Measurements from ENCODE around the gene USP44. TPM values are rescaled to one million over a fixed set of nuclear protein-coding genes. Genes with fewer than 3 reads are reported as not detected.
A peak's percentile ranks its signal among the peaks of the same experiment; 100 is the strongest.
"Not testable (repeated sequence)": the region's sequence is repeated elsewhere in the genome, so short reads cannot be mapped to it uniquely, and the experiment has no call there.

Gene USP44
- polyA plus RNA-seq, 1 of the 3 experiments (the other 2 are of a cell fraction): 0.07 TPM

DNA sequence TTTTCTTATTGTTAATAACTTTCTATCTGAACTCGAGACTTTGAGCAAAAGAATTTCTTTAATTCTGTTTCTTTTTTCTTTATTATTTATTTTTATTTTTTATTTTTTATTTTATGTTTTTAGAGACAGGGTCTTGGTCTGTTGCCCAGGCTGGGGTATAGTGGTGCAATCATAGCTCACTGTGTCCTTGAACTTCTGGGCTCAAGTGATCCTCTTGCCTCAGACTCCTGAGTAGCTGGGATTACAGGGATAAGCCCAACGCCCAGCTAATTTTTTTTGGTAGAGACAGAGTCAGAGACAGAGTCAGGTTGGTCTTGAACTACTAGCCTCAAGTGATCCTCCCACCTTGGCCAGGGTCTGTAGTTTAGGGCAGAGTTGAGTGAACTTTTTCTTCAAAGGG is 58.8 kb downstream of the USP44 start:
- ChIA-PET CTCF (interaction anchor here (0.6 kb wide), 1 partner anchor 716 kb away, joined by 3 read pairs; no protein-coding TSS in a partner anchor), POLR2A (no interaction called here)
- TF ChIP-seq IRF3 (IDR thresholded peaks at IDR 0.05; ENCODE audit: low read depth, low read length) (no peak), MAX (IDR thresholded peaks at IDR 0.05; ENCODE audit: low read depth) (no peak)
- H3K79me2 ChIP-seq (ENCODE audit: insufficient read depth): peaks cover 37% of the 10 kb centered on the region
- H2AFZ ChIP-seq (ENCODE audit: low read depth): no peak overlapping the region
- H3K36me3 ChIP-seq (replicated peaks in 1 of 2; ENCODE audit: control insufficient read depth in 1 of 2, insufficient read depth in 2 of 2, low read length in 1 of 2): peaks cover 50 to 79% of the 10 kb centered on the region in 2 experiments
- no peak for DNase-seq
- no peaks in the 10 kb centered on the region for H3K4me1 ChIP-seq (ENCODE audit: control insufficient read depth in 1 of 2, insufficient read depth in 2 of 2, low read depth in 1 of 2, low read length in 1 of 2)
- no peak overlapping the region for H3K27ac ChIP-seq (ENCODE audit: low read depth in 2 of 2, low read length in 1 of 2)
- no peak overlapping the region for H3K4me3 ChIP-seq (ENCODE audit: low read depth in 2 of 2, low read length in 1 of 2)
- no peaks in the 10 kb centered on the region for H3K27me3 ChIP-seq (ENCODE audit: insufficient read depth)
- no peaks in the 10 kb centered on the region for H3K9me3 ChIP-seq
- H3K9ac ChIP-seq: no peak overlapping the region
- H4K20me1 ChIP-seq (ENCODE audit: insufficient read depth): no peaks in the 10 kb centered on the region
- H3F3A ChIP-seq (replicated peaks; ENCODE audit: insufficient read depth): peaks cover 18% of the 10 kb centered on the region
- no peak overlapping the region for H3K4me2 ChIP-seq
- 100% methylated on average over 2 of the region's 2 CpGs for WGBS (ENCODE audit: low lambda C conversion rate)
- no peaks in the 10 kb centered on the region for H3K9me2 ChIP-seq

- no peak overlapping the region for H3K9ac ChIP-seq
- ChIA-PET CTCF (no interaction called here), POLR2A (no interaction called here)
- H3K27ac ChIP-seq (ENCODE audit: low read depth in 2 of 2, low read length in 1 of 2): no peak overlapping the region
- no peak for DNase-seq
- no peaks in the 10 kb centered on the region for H3K27me3 ChIP-seq (ENCODE audit: insufficient read depth)
- H3K9me3 ChIP-seq: no peaks in the 10 kb centered on the region
- H3K79me2 ChIP-seq (ENCODE audit: insufficient read depth): peaks cover 69% of the 10 kb centered on the region
- WGBS (ENCODE audit: low lambda C conversion rate): 74% methylated on average over 2 of the region's 2 CpGs
- no peak overlapping the region for H3K4me3 ChIP-seq (ENCODE audit: low read depth in 2 of 2, low read length in 1 of 2)
- peaks cover 0 to 10% of the 10 kb centered on the region in 2 experiments; a peak in 2 of 4 replicates for H3K4me1 ChIP-seq (ENCODE audit: control insufficient read depth in 1 of 2, insufficient read depth in 2 of 2, low read depth in 1 of 2, low read length in 1 of 2)
- no peaks in the 10 kb centered on the region for H3K9me2 ChIP-seq
- H3K36me3 ChIP-seq (replicated peaks in 1 of 2; ENCODE audit: control insufficient read depth in 1 of 2, insufficient read depth in 2 of 2, low read length in 1 of 2): peaks cover 34 to 59% of the 10 kb centered on the region in 2 experiments
- H3F3A ChIP-seq (replicated peaks; ENCODE audit: insufficient read depth): peaks cover 16% of the 10 kb centered on the region
- no peak overlapping the region for H2AFZ ChIP-seq (ENCODE audit: low read depth)
- no peak overlapping the region for H3K4me2 ChIP-seq
- H4K20me1 ChIP-seq (ENCODE audit: insufficient read depth): peaks cover 19% of the 10 kb centered on the region
- TF ChIP-seq EP300 (IDR thresholded peaks at IDR 0.05; ENCODE audit: borderline replicate concordance in 1 of 2, low read depth in 1 of 2, low read length in 1 of 2): no peak
- no peak for TF ChIP-seq FOSL2 (IDR thresholded peaks at IDR 0.05; ENCODE audit: borderline replicate concordance, low read depth)
These were observed 64.3 kb downstream of the USP44 start for GRCh38 chr12:95487024-95487423.

GRCh38 chr12:95484524-95484923 is 66.8 kb downstream of the USP44 start:
- POLR2A ChIA-PET: no interaction called here

DNA sequence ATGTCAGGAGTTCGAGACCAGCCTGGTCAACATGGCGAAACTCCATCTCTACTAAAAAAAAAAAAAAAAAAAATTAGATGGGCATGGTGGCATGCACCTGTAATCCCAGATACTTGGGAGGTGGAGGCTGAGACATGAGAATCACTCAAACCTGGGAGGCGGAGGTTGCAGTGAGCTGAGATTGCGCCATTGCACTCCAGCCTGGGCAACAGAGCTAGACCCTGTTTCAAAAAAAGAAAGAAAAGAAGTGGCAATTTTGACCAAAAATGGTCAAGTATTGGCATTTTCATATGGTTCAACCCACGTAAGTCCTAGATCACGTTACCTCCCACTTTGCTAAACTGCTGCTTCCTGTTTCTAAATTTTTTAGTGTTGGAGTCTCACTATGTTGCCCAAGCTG is 68.7 kb downstream of the USP44 start:
- POLR2A ChIA-PET: interaction anchor here (0.6 kb wide), 1 partner anchor 201 kb away, joined by 4 read pairs; no protein-coding TSS in a partner anchor
- H4K20me1 ChIP-seq (ENCODE audit: insufficient read depth): peaks cover 39% of the 10 kb centered on the region
- H3K36me3 ChIP-seq (replicated peaks in 1 of 2; ENCODE audit: control insufficient read depth in 1 of 2, insufficient read depth in 2 of 2, low read length in 1 of 2): peaks cover 32 to 37% of the 10 kb centered on the region in 2 experiments

More at GRCh38 chr12:95484524-95484923, 66.8 kb downstream of the USP44 start:
- Histone ChIP-seq H4K20me1 (ENCODE audit: insufficient read depth) (peaks cover 39% of the 10 kb centered on the region), H3K27ac (ENCODE audit: low read depth in 2 of 2, low read length in 1 of 2) (peak overlapping the region in 1 of 2 experiments; percentile 62; a peak in 2 of 4 replicates), H3K36me3 (replicated peaks in 1 of 2; ENCODE audit: control insufficient read depth in 1 of 2, insufficient read depth in 2 of 2, low read length in 1 of 2) (peaks cover 38 to 40% of the 10 kb centered on the region in 2 experiments), H3K4me1 (ENCODE audit: control insufficient read depth in 1 of 2, insufficient read depth in 2 of 2, low read depth in 1 of 2, low read length in 1 of 2) (peaks cover 0 to 10% of the 10 kb centered on the region in 2 experiments; a peak in 2 of 4 replicates), H3K4me3 (ENCODE audit: low read depth in 2 of 2, low read length in 1 of 2) (no peak overlapping the region), H3K9ac (no peak overlapping the region), H3K9me3 (no peaks in the 10 kb centered on the region), H3K27me3 (ENCODE audit: insufficient read depth) (no peaks in the 10 kb centered on the region), H3F3A (replicated peaks; ENCODE audit: insufficient read depth) (peaks cover 13% of the 10 kb centered on the region), H3K79me2 (ENCODE audit: insufficient read depth) (peaks cover 77% of the 10 kb centered on the region), H3K9me2 (no peaks in the 10 kb centered on the region), H2AFZ (ENCODE audit: low read depth) (no peak overlapping the region), H3K4me2 (no peak overlapping the region)
- DNase-seq: peak; percentile 13
- TF ChIP-seq TCF12 (IDR thresholded peaks at IDR 0.05) (peak; percentile 56), GATA2 (CRISPR knock-in tag; IDR thresholded peaks at IDR 0.05) (peak; percentile 33; the same call in 1 of the 2 replicates), EP300 (IDR thresholded peaks at IDR 0.05; ENCODE audit: borderline replicate concordance in 1 of 2, low read depth in 1 of 2, low read length in 1 of 2) (peak in 1 of 2 experiments; percentile 39; a peak in 1 of 4 replicates), GABPA (IDR thresholded peaks at IDR 0.05; ENCODE audit: low read depth) (no peak)
- CTCF ChIA-PET: no interaction called here

More for the DNA sequence above, 68.7 kb downstream of the USP44 start:
- H3K4me3 ChIP-seq (ENCODE audit: low read depth in 2 of 2, low read length in 1 of 2); H3K27me3 ChIP-seq (ENCODE audit: insufficient read depth); H3K9me3 ChIP-seq; H3K4me1 ChIP-seq (ENCODE audit: control insufficient read depth in 1 of 2, insufficient read depth in 2 of 2, low read depth in 1 of 2, low read length in 1 of 2); H2AFZ ChIP-seq (ENCODE audit: low read depth); H3K27ac ChIP-seq (ENCODE audit: low read depth in 2 of 2, low read length in 1 of 2); H3K9ac ChIP-seq; H3K9me2 ChIP-seq; H3K4me2 ChIP-seq; DNase-seq: not testable (repeated sequence)
- WGBS (ENCODE audit: low lambda C conversion rate): over 99% methylated on average over 6 of the region's 6 CpGs
- Histone ChIP-seq H3F3A (replicated peaks; ENCODE audit: insufficient read depth) (peaks cover 13% of the 10 kb centered on the region), H3K79me2 (ENCODE audit: insufficient read depth) (peaks cover 86% of the 10 kb centered on the region)
- CTCF ChIA-PET: interaction anchor here (1.7 kb wide), 1 partner anchor 9 kb away, joined by 4 read pairs; the partner anchor contains the start of gene METAP2
